IPS DF 6.9 (cell line): ENCODE data around the gene CMTM3.
"Not testable (repeated sequence)": the region's sequence is repeated elsewhere in the genome, so short reads cannot be mapped to it uniquely, and the experiment has no call there.

Experiments
- DNase-seq: peaks from one replicate; pipeline ENCODE4 v3.0.0-alpha.2; 2013; ENCODE audit warnings: low read depth, low spot score
- H3K27ac ChIP-seq: one replicate; pipeline ENCODE4 v1.5.1; 2013; ENCODE audit warnings: low read length, control low read depth
- H3K27me3 ChIP-seq: 2 replicates; pipeline ENCODE4 v1.6.1; 2013; ENCODE audit warnings: mild to moderate bottlenecking, low read length; ENCODE audit not compliant: control insufficient read depth, insufficient read depth
- H3K36me3 ChIP-seq: 2 replicates; pipeline ENCODE4 v1.6.1; 2013; ENCODE audit warnings: low read length; ENCODE audit not compliant: control insufficient read depth, insufficient read depth
- H3K4me1 ChIP-seq: 2 replicates; pipeline ENCODE4 v1.6.1; 2013; ENCODE audit warnings: low read length; ENCODE audit not compliant: control insufficient read depth, insufficient read depth
- H3K4me3 ChIP-seq: 2 replicates; pipeline ENCODE4 v1.5.1; 2013; ENCODE audit warnings: mild to moderate bottlenecking, low read length
- H3K9me3 ChIP-seq: 2 replicates; pipeline ENCODE4 v1.6.1; 2013; ENCODE audit warnings: low read length, inconsistent platforms; ENCODE audit not compliant: control insufficient read depth, insufficient read depth
- WGBS: extraction: QIAGEN DNeasy Blood & Tissue Kit; methylation state at CpG from one replicate; pipeline ENCODE4 v1.1.7; 2013; ENCODE audit warnings: mixed read lengths, missing lambda C conversion rate; ENCODE audit not compliant: insufficient read length, insufficient coverage; 5-methylcytosine and 5-hydroxymethylcytosine counted together

Gene CMTM3

DNA sequence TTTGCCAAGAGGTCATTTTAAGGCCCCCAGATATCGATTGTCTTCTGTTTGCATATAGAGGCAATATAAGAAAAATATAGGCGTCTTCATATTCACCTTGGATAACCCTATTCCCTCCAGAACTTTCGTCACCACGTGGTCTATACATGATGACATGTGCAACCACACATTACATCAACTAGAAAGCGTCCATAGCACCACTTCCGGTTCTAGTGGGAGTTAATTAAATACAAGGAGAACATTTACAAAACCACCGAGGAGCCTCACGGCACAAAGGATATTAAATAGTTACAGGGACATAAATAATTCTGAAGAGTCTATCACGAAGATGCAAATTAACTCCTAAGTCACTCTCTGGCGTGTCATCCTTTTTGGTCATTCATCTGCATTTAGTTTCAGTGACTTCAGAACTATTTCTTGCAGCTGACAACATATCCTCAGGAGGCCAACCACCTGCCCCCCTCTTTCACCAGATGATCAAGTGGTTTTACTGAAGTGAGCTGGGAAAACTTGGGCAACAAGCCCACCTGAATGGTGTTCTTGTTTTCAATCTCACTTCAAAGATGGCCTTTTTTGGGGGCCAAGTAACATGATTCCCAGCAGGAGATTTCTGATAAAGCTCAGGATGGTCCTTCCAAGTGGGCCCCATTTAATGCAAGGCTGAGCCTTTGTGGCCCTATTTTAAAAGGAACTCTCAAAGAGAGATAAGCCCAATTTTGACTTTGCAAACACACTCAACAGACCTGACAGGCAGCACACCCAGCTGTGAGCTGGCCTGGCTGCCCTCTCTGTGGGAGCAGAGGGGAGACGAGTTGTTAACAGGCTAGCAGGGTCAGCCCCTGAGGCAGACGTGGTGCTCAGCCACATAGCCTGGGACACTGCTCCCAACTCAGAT is 15.3 kb downstream of the CMTM3 start:
- Histone ChIP-seq H3K27me3 (no peaks in the 10 kb centered on the region), H3K4me1 (peaks cover 7% of the 10 kb centered on the region), H3K4me3 (no peak overlapping the region), H3K27ac (no peak overlapping the region), H3K9me3 (no peaks in the 10 kb centered on the region), H3K36me3 (no peaks in the 10 kb centered on the region)
- WGBS, result no CpG with 5 or more reads among the region's 12 CpGs
- DNase-seq, result no peak

DNA sequence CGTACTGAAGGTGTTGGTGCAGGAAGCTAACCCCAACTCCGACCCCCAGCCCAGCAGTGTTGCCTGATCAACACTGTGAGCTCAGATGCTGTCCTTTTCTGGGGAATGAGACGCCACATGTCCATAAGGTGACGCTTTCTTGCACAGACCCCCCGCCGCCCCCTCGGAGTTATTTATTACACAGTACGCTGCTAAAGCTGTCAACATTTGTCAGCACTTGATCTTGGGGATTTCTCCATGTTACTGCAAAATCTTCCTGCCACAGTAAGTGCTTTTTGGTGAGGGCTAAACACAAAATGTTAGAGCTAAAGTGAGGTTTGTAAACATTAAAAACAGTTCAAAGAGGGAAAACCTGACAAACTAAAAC is 15.9 kb downstream of the CMTM3 start:
- no peak for DNase-seq
- peaks cover 7% of the 10 kb centered on the region for H3K4me1 ChIP-seq
- no peaks in the 10 kb centered on the region for H3K36me3 ChIP-seq
- no peaks in the 10 kb centered on the region for H3K27me3 ChIP-seq
- H3K27ac ChIP-seq, result no peak overlapping the region
- no peak overlapping the region for H3K4me3 ChIP-seq
- no CpG with 5 or more reads among the region's 8 CpGs for WGBS
- no peaks in the 10 kb centered on the region for H3K9me3 ChIP-seq

DNA sequence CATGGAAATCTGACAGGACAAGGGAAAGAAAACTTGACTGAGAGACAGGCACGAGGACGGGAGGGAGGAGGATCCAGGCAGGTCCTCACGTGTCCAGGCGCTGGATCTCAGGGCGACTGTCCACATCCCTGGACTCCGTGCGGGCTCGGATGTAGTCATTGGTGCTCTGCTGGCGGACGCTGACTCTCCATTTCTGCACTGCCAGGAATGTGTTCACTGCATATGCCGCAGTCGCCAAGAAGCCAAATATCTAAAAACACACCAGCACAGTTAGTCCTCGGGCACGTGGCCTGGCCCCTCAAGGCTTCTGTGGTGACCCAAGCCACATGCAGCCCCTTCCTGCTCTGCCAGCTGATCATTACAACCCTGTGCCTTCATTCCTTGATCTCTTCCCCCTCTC is 17.5 kb downstream of the CMTM3 start:
- DNase-seq, result no peak
- Histone ChIP-seq H3K9me3 (no peaks in the 10 kb centered on the region), H3K4me1 (peaks cover 3% of the 10 kb centered on the region; the same call in 1 of the 2 replicates), H3K36me3 (no peaks in the 10 kb centered on the region), H3K4me3 (no peak overlapping the region), H3K27me3 (no peaks in the 10 kb centered on the region), H3K27ac (no peak overlapping the region)
- WGBS, result no CpG with 5 or more reads among the region's 14 CpGs

DNA sequence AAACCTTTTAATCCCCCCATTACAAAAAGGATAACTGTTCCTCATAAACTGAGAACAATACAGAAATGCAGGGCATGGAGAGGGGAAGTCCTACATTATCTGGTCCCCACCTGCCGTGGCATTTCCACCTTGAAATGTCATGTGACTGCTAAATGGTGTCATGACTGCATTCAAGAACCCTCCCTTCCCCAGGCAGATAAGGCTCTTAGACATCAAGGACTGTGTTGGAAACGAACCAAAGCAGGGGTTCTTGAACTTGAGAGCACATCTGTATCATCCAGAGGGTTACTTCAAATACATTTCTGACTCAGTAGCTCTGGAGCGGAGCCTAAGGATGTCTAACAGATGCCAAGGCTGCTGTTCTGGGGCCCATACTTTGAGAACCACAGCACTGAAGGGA is 18.4 kb downstream of the CMTM3 start:
- H3K27ac ChIP-seq, result no peak overlapping the region
- H3K36me3 ChIP-seq, result no peaks in the 10 kb centered on the region
- no peak for DNase-seq
- WGBS, result no CpG with 5 or more reads among the region's 3 CpGs
- H3K9me3 ChIP-seq, result no peaks in the 10 kb centered on the region
- no peak overlapping the region for H3K4me3 ChIP-seq
- no peaks in the 10 kb centered on the region for H3K27me3 ChIP-seq
- H3K4me1 ChIP-seq, result no peaks in the 10 kb centered on the region; the same call in 1 of the 2 replicates

- no peaks in the 10 kb centered on the region for H3K9me3 ChIP-seq
- no peaks in the 10 kb centered on the region for H3K36me3 ChIP-seq
- no peak overlapping the region for H3K27ac ChIP-seq
- no CpG with 5 or more reads among the region's 3 CpGs for WGBS
- no peak for DNase-seq
- no peaks in the 10 kb centered on the region for H3K27me3 ChIP-seq
- no peaks in the 10 kb centered on the region; the same call in 1 of the 2 replicates for H3K4me1 ChIP-seq
- no peak overlapping the region for H3K4me3 ChIP-seq
These were observed 19.3 kb downstream of the CMTM3 start for GRCh38 chr16:66623755-66624154.

- not testable (repeated sequence) for H3K4me1 ChIP-seq, H3K27me3 ChIP-seq, H3K9me3 ChIP-seq, H3K4me3 ChIP-seq, H3K27ac ChIP-seq, DNase-seq, H3K36me3 ChIP-seq
- no CpG with 5 or more reads among the region's 17 CpGs for WGBS
These were observed 23.3 kb downstream of the CMTM3 start for GRCh38 chr16:66627611-66628378.

GRCh38 chr16:66629856-66630255 is 25.4 kb downstream of the CMTM3 start:
- Histone ChIP-seq H3K9me3 (no peaks in the 10 kb centered on the region), H3K4me1 (no peaks in the 10 kb centered on the region), H3K36me3 (0 out of 2 replicates have a peak, but pooled peaks cover 2% of the 10 kb centered on the region), H3K4me3 (no peak overlapping the region), H3K27me3 (no peaks in the 10 kb centered on the region), H3K27ac (no peak overlapping the region)
- DNase-seq, result no peak
- no CpG with 5 or more reads among the region's 5 CpGs for WGBS

DNA sequence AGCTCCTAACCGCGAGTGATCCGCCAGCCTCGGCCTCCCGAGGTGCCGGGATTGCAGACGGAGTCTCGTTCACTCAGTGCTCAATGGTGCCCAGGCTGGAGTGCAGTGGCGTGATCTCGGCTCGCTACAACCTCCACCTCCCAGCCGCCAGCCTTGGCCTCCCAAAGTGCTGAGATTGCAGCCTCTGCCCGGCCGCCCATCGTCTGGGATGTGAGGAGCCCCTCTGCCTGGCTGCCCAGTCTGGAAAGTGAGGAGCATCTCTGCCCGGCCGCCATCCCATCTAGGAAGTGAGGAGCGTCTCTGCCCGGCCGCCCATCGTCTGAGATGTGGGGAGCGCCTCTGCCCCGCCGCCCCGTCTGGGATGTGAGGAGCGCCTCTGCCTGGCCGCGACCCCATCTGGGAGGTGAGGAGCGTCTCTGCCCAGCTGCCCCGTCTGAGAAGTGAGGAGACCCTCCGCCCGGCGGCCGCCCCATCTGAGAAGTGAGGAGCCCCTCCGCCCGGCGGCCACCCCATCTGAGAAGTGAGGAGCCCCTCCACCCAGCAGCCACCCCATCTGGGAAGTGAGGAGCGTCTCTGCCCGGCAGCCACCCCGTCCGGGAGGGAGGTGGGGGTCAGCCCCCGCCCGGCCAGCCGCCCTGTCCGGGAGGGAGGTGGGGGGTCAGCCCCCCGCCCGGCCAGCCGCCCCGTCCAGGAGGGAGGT is 26.2 kb downstream of the CMTM3 start:
- not testable (repeated sequence) for H3K4me1 ChIP-seq, H3K9me3 ChIP-seq
- WGBS, result no CpG with 5 or more reads among the region's 49 CpGs

GRCh38 chr16:66631558-66631957 is 27.1 kb downstream of the CMTM3 start:
- not testable (repeated sequence) for DNase-seq, H3K27ac ChIP-seq, H3K9me3 ChIP-seq, H3K36me3 ChIP-seq, H3K4me3 ChIP-seq, H3K4me1 ChIP-seq, H3K27me3 ChIP-seq
- no CpG with 5 or more reads among the region's 4 CpGs for WGBS

More for the DNA sequence above, 26.2 kb downstream of the CMTM3 start:
- H3K36me3 ChIP-seq, H3K27me3 ChIP-seq, DNase-seq, H3K4me3 ChIP-seq, H3K27ac ChIP-seq: not testable (repeated sequence)

DNA sequence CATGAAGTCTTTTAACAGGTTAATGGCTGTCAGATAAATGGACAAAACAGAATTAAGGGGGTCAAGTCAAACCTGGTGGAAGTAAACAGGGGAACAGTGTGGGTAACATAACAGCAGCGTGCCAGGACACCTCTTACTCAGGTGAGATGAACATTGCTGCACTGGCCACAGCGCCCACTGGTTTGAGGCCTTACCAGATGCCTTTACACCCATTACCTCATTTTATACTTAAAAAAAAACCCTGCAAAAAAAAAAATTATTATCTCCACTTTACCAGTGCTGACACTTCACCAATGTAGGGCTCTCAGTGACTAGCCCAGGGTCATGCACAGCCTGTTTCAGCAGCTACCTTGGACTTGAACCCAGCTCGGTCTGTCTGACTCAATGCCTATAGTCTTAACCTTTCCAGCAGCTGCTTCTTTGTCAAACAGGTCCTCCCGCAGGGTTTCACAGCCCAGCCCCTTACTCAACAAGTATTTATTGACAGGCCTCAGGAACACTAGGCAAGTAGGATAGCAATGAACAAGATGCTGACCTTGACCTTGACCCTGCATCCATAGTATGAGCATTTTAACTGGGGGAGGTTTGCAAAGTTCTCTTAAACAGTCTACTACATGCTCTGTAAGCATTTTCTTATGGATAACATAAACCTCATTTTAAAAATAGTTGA is 30.2 kb downstream of the CMTM3 start:
- no CpG with 5 or more reads among the region's 4 CpGs for WGBS
- Histone ChIP-seq H3K36me3 (peaks cover 4% of the 10 kb centered on the region; the same call in 1 of the 2 replicates), H3K9me3 (no peaks in the 10 kb centered on the region), H3K4me3 (no peak overlapping the region), H3K27me3 (no peaks in the 10 kb centered on the region), H3K4me1 (no peaks in the 10 kb centered on the region), H3K27ac (no peak overlapping the region)
- no peak for DNase-seq
